Measurements from ENCODE around the gene CD248.

CD248 gene

GRCh38 chr11:66337103-66337899, 20.5 kb upstream of the CD248 start:
- TF ChIP-seq CTCF (IDR thresholded peaks at IDR 0.05): no peak

- peak; percentile 41; the same call in 1 of the 2 replicates for TF ChIP-seq CTCF (IDR thresholded peaks at IDR 0.05)
Measured at GRCh38 chr11:66336234-66337102, 19.6 kb upstream of the CD248 start, which contains the start of gene RIN1. Gene RIN1 (minus strand): TSS chr11:66336434. CDS start chr11:66336402, 32 bp downstream.

GRCh38 chr11:66335531-66336233, 18.8 kb upstream of the CD248 start:
- no peak for TF ChIP-seq CTCF (IDR thresholded peaks at IDR 0.05)

- no peak for TF ChIP-seq CTCF (IDR thresholded peaks at IDR 0.05)
Measured at GRCh38 chr11:66334605-66335442, 18.0 kb upstream of the CD248 start.

- TF ChIP-seq CTCF (IDR thresholded peaks at IDR 0.05): no peak
Measured at GRCh38 chr11:66333896-66334604, 17.2 kb upstream of the CD248 start.

- TF ChIP-seq CTCF (IDR thresholded peaks at IDR 0.05): no peak
Measured at GRCh38 chr11:66333220-66333877, 16.5 kb upstream of the CD248 start.

Data from LNCAP (cell line).